Activated T-helper 1 cell treated with anti-CD3 and anti-CD28 coated beads, Interleukin-2, amount 50 U/mL, for 16 hours (primary cell): Measurements from ENCODE around the gene MFAP4.

Experiments
- DNase-seq, 2 donors: peaks; one replicate each; pipeline ENCODE4 v3.0.0-alpha.2; 2020; ENCODE audit warnings: low read depth in 1 of 2, low spot score in 1 of 2

The MFAP4 gene

GRCh38 chr17:19386974-19387920, at the start of gene MFAP4:
Gene MFAP4, minus strand, starts transcription at chr17:19387190. Its CDS starts 35 bp downstream, at chr17:19387155.
- no peak for DNase-seq

GRCh38 chr17:19433727-19434340, 46.8 kb upstream of the MFAP4 start:
- DNase-seq: no peak

- DNase-seq: no peak
These were observed 46.3 kb upstream of the MFAP4 start for GRCh38 chr17:19433255-19433654.

- DNase-seq: no peak
These were observed 44.7 kb upstream of the MFAP4 start for GRCh38 chr17:19431691-19432090.

- no peak for DNase-seq
These were observed 39.6 kb upstream of the MFAP4 start for GRCh38 chr17:19426631-19427030.

GRCh38 chr17:19424934-19425868, 38.2 kb upstream of the MFAP4 start:
- no peak for DNase-seq

- DNase-seq: no peak
These were observed 34.9 kb upstream of the MFAP4 start for GRCh38 chr17:19421926-19422325.

- DNase-seq: no peak
These were observed 34.2 kb upstream of the MFAP4 start for GRCh38 chr17:19421219-19421618.

GRCh38 chr17:19418251-19418992, 31.4 kb upstream of the MFAP4 start:
- DNase-seq: no peak

- no peak for DNase-seq
These were observed 30.6 kb upstream of the MFAP4 start for GRCh38 chr17:19417611-19418010.

GRCh38 chr17:19415806-19416775, 29.1 kb upstream of the MFAP4 start:
- no peak for DNase-seq

- no peak for DNase-seq
These were observed 28.3 kb upstream of the MFAP4 start for GRCh38 chr17:19415311-19415710.

- DNase-seq: no peak
These were observed 27.6 kb upstream of the MFAP4 start for GRCh38 chr17:19414396-19415280.

- no peak for DNase-seq
These were observed 26.8 kb upstream of the MFAP4 start for GRCh38 chr17:19413761-19414160.

- DNase-seq: no peak
These were observed 26.0 kb upstream of the MFAP4 start for GRCh38 chr17:19412984-19413383.

- DNase-seq: no peak
These were observed 25.5 kb upstream of the MFAP4 start for GRCh38 chr17:19412510-19412909.

- no peak for DNase-seq
These were observed 24.6 kb upstream of the MFAP4 start for GRCh38 chr17:19411631-19412030.

- no peak for DNase-seq
These were observed 24.1 kb upstream of the MFAP4 start, which contains the start of gene RNF112 for GRCh38 chr17:19410875-19411620. Gene RNF112, plus strand, starts transcription at chr17:19411232. Its CDS starts 177 bp downstream, at chr17:19411409.
